Activated CD8-positive, alpha-beta memory T cell treated with anti-CD3 and anti-CD28 coated beads, Interleukin-2, amount 50 U/mL, for 1 hour (primary cell): ENCODE results near the gene UBE3D.
"Not testable (repeated sequence)": the region's sequence is repeated elsewhere in the genome, so short reads cannot be mapped to it uniquely, and the experiment has no call there.

Experiments
- DNase-seq: peaks from one replicate; pipeline ENCODE4 v3.0.0-alpha.2; 2020; ENCODE audit errors: extremely low read depth

The UBE3D gene

DNA sequence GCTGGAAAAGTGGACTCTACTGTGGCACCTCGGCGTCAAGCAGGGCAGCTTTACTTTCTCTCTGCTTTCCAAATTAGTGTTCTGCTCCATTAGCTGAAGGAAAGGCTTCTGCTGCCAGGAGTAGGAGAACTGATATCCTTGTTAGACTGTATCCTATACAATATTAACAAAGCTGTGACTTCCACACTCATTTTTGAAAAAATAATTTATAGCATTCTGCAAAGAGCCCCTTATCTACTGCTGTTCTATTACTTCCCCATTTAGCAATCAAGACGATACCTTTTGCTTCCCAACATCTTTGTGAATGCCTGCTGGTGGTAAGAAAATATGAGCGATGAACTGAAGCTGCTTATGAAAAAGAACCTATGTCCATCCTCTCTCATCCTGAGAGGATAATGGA is 151.1 kb downstream of the UBE3D start:
- no peak for DNase-seq

DNA sequence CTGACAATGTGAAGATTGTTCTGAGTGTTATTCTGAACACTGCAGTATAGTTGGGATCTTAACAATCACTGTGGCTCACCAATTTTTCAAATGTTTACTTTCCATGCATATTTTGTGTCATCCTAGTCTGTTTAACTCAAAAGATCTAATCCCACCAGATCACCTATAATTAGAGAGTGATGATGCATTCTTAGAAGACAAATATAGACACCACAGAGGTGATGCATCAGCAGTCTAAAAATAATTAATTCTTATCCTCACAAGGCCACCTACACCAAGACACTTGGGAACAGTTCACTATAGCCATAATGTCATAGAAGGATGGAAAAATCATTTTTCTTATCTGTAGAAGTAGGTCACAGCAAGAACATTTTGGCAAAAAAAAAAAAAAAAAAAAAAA is 154.8 kb downstream of the UBE3D start:
- DNase-seq: no peak

DNA sequence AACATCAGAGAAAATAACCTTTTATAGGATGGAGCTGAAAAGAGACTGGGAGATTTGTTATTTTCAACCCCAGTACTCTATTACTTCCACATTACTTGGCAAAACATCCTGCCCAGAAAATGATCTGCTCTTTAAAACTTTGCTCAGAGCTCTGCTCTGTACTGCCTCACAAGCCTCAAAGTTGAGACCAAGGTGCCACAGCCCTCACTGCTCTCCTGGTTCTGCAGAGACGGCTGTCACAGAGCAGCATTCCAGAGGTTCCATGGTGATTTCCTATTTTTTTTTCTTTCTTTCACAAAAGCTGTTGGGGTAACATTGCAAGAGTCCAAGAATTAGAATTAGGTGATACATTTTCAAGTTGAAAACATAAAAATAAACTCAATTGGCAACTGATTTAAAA is 155.2 kb downstream of the UBE3D start:
- no peak for DNase-seq

GRCh38 chr6:82909551-82909950 is 156.1 kb downstream of the UBE3D start:
- DNase-seq: no peak

- no peak for DNase-seq
These were observed 157.0 kb downstream of the UBE3D start for GRCh38 chr6:82908661-82909060.

DNA sequence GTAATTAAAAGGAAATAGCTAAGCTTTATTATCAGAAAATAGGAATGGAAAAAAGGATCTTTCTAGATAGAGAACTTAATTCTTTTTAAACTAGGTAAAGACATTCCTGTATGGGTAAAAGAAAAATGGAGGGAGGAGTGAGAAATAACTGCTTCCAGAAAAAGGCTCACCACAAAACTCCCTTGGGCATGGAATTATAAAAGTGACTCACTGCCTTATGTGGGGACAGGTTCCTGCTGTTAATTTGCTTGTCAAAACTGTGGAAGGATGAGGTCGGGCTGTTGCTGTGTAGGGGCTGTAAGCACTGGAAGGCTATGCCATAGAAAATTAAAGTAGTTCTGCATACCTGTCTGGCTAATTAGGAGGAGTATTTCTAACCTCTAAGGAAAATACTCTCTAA is 158.7 kb downstream of the UBE3D start:
- DNase-seq: no peak

DNA sequence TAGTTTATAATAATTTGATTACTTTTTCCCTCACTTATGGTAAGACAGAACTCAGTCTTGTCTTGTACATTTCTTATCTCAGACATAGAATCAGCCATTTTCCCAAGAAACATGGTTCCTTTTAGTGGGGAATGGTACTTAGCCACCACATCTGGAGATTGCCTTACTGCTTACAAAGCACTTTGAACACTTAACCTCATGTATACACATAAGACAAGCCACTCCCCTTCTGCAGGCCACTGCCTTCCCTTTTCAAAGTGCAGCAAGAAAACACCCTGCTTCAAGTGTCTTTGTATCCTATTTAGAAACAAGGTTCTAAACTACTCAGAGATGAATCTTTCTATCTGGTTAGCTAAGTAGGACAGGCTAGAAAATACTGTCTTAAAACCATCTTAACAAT is 159.2 kb downstream of the UBE3D start:
- DNase-seq: no peak

DNA sequence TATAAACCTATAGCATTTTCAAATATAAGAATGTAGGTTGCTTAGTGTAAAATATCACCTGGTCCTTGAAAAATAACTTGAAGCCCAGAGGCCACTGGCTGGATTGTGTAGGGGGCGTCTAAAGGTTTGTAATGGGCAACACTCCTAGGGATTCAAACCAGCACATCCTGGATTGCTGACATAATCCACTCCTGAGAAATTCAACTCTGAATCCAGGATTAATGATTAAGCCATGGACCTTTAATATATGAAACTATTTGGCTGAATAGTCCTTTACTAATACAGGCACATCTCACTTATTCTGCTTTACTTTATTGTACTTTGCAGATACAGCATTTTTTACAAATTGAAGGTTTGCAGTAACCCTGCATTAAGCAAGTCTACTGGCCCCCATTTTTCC is 160.8 kb downstream of the UBE3D start:
- DNase-seq: no peak

- DNase-seq: no peak
These were observed 161.4 kb downstream of the UBE3D start for GRCh38 chr6:82904257-82904656.

GRCh38 chr6:82902290-82902689 is 163.4 kb downstream of the UBE3D start:
- no peak for DNase-seq

DNA sequence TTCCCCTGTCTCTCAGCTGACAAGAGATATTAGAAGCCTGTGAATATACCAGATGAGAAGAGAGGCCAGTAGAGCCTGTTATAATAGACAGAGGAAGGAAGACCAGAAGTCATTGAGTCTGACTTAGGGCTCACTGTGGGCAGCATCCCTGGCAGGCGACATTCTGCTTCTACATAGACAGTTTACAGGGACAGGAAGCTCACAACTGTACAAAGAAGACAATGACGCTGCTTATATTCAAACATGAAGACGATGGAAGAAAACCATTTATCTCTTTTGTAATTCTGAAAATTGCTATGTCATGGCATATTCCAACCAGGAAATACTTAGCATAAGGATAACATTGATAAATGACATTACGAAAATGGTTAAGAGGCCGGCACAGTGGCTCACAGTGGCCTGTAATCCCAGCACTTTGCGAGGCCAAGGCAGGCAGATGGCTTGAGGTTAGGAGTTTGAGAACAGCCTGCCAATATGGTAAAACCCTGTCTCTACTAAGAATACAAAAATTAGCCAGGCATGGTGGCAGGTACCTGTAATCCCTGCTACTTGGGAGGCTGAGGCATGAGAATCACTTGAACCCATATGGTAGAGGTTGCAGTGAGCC is 170.9 kb downstream of the UBE3D start:
- no peak for DNase-seq

GRCh38 chr6:82893889-82894652 is 171.6 kb downstream of the UBE3D start:
- no peak for DNase-seq

DNA sequence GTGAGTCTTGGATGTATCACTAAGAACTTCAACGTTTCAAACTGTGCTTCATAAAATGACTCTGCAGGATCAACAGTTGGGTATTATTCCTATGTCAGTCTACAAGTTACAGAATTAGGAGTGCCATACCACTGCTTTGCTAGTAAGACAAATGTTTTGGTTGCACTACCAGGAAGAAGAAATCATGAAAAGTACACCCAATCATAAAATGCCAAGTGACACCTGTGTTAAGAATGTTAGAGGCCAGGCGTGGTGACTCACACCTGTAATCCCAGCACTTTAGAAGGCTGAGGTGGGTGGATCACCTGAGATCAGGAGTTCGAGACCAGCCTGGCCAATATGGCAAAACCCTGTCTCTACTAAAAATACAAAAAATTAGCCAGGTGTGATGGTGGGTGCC is 174.1 kb downstream of the UBE3D start:
- not testable (repeated sequence) for DNase-seq

GRCh38 chr6:82891076-82891475 is 174.6 kb downstream of the UBE3D start:
- DNase-seq: no peak

DNA sequence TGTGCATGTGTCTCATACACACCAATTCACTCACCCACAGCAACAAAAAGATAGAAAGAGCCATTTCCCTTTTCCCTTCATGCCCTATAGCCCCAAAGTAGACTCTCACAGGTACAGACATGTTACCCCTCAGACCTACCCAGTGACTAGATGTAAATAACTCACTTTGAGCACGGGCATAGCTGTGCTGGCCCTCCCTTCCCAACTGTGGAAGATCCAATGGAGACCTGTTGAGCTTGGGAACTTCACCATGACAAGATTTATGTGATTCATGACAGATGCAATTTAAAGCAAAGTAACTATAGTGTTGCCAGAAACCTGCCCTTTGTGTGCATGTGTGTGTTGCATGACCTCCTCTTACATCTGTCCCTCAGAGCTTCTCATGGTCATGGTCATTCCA is 175.4 kb downstream of the UBE3D start:
- no peak for DNase-seq

GRCh38 chr6:82889143-82889542 is 176.5 kb downstream of the UBE3D start:
- DNase-seq: no peak

GRCh38 chr6:82882363-82883023 is 183.1 kb downstream of the UBE3D start:
- no peak for DNase-seq

DNA sequence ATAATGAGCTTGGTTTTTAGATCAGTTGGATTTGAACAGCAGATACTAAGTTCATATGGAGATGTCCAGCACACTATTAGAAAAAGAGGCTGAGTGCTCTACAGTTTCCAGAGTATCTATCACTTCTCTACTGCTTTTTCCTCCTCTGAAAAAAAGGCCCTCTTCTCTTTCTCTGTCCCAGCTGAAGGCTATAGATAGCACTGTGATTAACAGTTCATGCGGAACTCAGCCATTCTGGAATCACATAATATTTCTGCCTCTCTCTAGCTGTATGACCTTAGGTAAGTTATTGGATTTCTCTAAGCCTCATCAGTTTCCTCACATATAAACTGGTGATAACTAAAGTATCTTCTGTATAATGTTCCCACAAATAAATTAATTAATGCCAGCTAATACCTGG is 184.1 kb downstream of the UBE3D start:
- DNase-seq: no peak

GRCh38 chr6:82878812-82879211 is 186.8 kb downstream of the UBE3D start:
- no peak for DNase-seq

GRCh38 chr6:82877213-82878195 is 188.1 kb downstream of the UBE3D start:
- DNase-seq: no peak

DNA sequence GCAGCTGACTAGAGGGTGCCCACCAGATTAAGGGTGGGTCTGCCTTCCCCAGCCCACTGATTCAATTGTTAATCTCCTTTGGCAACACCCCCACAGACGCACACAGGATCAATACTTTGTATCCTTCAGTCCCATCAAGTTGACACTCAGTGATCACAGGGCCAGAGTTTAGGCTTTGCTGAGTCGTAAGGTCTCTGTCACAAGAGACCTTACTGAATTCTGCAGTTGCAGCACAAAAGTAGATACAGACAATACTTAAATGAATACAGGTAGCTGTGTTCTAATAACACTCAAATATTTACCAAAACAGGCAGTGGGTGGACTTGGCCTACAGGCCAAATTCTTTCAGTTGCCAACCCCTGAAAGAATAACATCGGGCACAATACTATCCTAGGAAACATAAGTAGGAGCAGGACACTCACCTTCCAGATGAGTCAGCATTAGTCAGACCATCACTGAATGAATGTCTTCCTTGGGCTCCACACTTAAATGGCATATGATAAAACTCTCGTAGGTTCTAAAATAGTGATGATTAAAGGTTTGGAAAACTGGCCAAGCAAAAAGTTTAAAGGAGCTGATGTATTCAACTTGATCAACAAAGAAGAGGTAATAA is 190.0 kb downstream of the UBE3D start:
- no peak for DNase-seq

GRCh38 chr6:82874867-82875266 is 190.8 kb downstream of the UBE3D start:
- no peak for DNase-seq
